SU-DHL-6 (cell line): ENCODE measurements around the gene ARPP19.

Experiments
- CTCF ChIP-seq: fragments of 200-600 bp; sonication (generic); IDR thresholded peaks from one replicate; pipeline ENCODE4 v1.5.1; 2017; ENCODE audit warnings: antibody characterized with exemption, mild to moderate bottlenecking, low read length, moderate library complexity; ENCODE audit not compliant: insufficient read depth, poor library complexity, severe bottlenecking
- EZH2phosphoT487 ChIP-seq: fragments of 200-600 bp; sonication (generic), shearing (Covaris generic); conservative IDR thresholded peaks from 2 replicates; pipeline ENCODE4 v1.6.1; 2018; ENCODE audit warnings: mild to moderate bottlenecking, antibody characterized with exemption, low read length, moderate library complexity, mixed read lengths

GRCh38 chr15:52524223-52525136 is 44.4 kb downstream of the ARPP19 start:
- TF ChIP-seq CTCF, result no peak
- TF ChIP-seq EZH2phosphoT487, result no peak
